OCI-LY1 (cell line): ENCODE data around the gene BACE2.

ENCODE experiments used
- CTCF ChIP-seq: fragments of 200-600 bp; sonication (generic), shearing (Covaris generic); IDR thresholded peaks from 2 replicates; pipeline ENCODE4 v1.5.1; 2017; ENCODE audit warnings: mild to moderate bottlenecking, antibody characterized with exemption, low read length, moderate library complexity, mixed read lengths
- EZH2 ChIP-seq: fragments of 200-600 bp; sonication (generic), shearing (Covaris generic); IDR thresholded peaks from 2 replicates; pipeline ENCODE4 v1.8.0; 2017; ENCODE audit warnings: borderline replicate concordance, mixed run types, mild to moderate bottlenecking, antibody characterized with exemption, low read length, moderate library complexity, mixed read lengths

- TF ChIP-seq CTCF (no peak), EZH2 (no peak)
Observed at GRCh38 chr21:41317063-41317392, 149.1 kb downstream of the BACE2 start.
